ENCODE measurements around the gene SDK1.
"Not testable (repeated sequence)": the region's sequence is repeated elsewhere in the genome, so short reads cannot be mapped to it uniquely, and the experiment has no call there.

Gene SDK1

DNA sequence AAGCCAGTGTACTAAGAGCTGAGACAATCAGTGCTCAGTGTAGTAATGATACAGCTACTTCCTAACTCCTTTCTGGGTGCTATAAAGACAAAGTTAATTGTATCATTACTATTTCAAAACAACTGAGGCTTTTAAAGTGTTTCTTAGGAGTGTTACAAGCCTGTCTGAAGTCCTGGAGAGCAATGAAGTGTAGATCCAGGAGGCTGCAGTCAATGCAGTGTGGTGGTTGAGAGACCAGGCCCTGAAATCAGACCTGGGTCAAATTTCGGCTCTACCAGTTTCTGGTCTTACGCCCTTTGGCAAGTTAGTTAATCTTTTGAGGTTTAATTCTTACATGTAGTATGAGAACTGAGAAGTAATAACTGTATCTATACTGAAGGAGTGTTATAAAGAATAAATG, 387.0 kb downstream of the SDK1 start:
- no peak for DNase-seq

DNA sequence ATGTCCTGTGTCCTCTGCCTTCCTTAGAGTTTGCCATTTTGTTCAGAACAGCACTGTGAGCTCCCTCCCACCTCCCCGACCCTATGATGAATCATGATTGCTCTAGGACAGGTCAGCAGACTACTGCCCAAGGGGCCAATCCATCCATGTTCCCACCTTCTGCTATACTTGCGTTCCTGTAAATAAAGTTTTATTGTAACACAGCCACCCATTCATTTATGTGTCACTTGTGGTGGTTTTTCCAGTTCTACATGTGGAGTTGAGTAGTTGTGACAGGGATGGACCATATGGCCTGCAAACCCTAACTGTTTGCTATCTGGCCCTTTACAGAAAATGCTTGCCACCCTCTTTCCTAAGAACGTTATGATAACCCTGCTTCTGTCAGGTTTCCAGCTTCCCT, 387.8 kb downstream of the SDK1 start:
- no peak for DNase-seq

DNA sequence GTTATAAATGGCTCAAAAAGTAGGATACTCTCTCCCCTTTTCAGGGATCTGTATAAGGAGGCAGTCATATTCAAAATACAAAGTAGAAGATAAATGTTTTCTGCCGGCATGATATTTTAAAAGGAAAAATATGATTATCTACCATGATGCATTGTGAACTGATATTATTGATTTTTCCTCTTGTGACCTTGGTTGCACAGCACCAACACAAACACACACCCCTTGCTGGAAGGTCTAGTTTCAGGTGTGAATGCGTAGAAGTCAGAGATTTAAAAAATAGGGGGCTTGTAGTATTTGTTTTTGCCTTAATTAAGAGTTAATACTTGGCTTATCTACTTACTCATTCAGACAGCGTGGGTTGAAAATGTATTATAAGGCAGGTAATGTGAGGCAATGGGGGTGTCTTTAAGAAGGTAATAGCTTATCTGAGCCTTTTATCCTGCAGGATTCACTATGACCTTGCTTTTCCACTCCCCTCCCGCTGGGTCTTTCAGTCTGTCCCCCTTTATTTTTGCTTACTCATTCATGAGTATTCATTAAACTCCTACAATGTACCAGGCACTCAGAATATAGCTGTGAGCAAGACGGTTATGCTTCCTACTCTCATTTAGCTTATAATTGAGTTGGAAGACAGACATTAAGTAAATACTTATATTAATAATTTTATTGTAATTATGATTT, 390.6 kb downstream of the SDK1 start:
- no peak for DNase-seq

DNA sequence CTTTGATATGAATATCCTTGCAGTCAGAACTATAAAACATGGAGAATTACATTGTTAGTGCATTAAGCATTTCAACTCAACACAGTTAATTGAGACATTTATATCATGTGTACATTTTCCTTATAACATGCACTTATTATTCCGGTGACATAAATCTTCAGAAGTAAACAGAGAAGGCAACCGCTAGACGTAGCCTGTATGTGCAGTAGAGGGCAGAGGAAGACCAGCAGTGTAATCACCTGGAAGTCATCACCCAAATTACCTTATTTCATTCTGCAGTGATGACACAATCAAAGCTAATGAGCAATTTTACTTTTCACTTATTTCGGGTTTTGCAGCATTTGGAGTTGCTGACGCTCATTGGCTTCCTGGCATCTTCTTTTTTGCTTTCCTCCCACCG, 394.6 kb downstream of the SDK1 start:
- no peak for DNase-seq

DNA sequence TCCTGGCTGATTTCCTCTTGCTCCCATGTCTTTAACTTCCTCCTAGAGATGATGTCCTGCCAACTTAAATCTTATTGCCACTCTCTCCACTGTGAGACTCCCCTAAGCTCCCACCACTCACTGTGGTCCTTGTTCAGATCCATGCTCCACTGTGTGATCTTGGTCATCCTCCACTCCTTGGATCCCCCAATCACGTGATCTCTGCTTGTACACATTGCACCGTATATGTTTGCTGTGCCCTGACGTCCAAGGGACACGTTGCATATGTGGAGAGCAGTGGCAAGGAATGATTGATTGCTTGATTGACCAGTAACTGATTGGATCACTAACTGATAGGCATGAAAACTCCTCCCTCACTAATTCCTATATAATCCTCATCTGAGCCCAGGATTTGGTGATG, 395.1 kb downstream of the SDK1 start:
- DNase-seq = no peak

DNA sequence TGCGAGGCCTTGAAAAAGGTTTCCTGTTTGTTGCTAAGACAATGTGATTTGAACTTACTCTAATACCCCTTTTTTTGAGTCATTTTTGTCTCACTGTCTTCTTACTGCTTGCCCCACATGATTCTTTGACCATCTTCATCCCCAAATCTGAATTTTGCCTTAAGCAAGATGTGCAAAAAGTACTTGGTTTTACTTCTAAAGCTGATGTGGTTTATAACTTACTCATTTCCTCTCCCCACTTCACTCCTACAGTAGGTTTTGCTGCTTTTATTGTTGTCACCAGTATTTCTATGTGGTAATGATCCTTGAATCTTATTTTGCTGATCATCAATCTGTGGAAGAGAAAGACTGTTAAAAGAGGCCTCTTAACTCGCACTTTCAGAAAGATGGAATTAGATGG, 396.4 kb downstream of the SDK1 start:
- no peak for DNase-seq

DNA sequence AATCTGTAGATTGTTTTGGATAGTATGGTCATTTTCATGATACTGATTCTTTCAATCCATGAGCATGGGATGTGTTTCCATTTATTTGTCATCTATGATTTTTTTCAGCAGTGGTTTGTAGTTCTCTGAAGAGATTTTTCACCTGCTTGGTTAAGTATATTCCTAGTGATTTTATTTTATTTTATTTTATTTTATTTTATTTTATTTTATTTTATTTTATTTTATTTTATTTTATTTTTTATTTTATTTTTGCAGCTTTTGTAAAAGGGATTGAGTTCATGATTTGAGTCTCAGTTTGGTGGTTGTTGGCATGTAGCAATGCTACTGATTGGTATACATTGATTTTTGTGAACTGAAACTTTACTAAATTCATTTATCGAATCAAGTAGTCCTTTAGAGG, 404.2 kb downstream of the SDK1 start:
- DNase-seq = no peak

DNA sequence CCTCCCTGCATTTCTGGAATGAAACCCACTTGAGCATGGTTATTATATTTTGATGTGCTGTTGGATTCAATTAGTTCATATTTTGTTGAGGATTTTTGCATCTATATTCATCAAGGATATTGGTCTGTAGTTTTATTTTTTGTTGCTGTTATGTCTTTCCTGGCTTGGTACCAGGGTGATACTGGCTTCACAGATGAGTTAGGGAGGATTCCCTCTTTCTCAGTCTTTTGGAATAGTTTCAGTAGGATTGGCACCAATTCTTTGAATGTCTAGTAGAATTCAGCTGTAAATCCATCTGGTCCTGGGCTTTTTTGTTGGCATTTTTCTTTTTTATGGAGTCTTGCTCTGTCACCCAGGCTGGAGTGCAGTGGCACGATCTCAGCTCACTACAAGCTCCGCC, 405.0 kb downstream of the SDK1 start:
- DNase-seq = not testable (repeated sequence)

DNA sequence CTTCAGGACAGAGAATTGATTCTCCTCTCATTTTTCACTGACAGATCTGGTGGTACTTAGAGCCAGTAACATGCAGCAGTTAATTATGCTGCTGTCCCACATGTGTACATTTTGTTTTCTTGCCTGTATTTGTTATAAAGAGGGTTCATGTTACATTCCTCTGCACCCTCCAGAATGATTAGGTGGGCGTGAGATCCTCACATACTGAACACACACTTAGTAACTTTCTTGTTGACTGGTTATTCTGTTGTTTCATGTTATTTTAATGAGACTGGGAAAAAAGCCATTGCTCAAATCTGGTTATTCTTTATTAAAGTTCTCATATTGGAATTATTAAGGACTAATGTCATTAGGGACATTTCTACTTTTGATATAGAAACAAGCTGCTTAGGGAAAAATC, 409.1 kb downstream of the SDK1 start:
- no peak for DNase-seq

DNA sequence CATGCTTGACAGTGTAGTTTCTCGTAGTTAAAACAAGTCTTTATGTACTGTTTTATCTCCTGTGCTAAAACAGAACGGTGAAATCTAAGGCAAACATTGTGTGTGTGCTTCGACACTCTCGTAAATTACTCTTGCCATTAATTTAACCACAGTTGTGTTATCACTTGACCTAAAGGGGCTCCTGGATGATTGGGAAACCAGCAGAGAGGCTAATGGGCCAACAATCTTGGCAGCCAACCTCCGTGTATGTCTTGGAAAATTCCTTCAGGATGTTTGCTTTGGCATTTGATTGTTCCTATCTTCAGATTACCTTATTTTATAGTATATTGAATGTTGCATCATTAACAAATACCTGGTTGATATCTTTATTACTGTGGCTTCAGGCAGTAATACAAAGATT, 409.5 kb downstream of the SDK1 start:
- no peak for DNase-seq

DNA sequence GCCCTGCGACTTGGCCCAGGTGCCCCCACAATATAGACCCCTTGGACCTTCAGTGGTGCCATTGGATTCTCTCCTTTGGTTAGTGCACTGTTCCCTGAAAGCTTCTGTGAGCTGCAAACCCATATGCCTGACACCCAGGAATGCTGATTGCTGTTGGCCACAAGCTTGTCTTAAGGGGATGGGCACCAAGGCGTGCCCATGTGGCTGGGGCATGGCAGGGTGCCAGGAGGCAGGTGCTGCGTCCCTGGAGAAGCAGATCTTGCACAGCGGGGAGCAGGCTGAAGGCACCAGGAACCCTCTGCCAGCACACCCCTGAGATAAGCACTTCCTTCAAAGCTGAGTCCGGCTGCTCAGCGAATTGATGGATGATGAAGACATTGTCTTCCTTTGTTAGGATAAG, 411.8 kb downstream of the SDK1 start:
- DNase-seq = no peak

DNA sequence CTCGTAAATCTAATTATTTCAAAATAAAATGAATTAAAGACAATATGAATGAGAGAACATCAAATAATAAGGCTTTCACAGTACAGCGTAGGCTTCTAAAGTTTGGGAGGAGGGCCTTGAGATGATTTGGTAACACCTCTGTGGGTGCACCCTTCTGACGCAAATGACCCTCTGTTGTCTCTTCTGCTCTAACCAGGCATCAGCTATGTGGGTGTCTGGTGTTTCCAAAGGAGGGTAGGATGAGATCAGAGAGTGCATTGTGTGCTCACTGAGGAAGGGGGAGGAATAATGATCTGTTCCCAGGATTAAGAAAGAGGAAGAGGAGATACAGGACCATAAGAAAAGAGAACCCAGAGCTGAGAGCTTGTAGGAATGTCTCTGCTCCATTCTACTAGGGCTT, 420.4 kb downstream of the SDK1 start:
- no peak for DNase-seq

DNA sequence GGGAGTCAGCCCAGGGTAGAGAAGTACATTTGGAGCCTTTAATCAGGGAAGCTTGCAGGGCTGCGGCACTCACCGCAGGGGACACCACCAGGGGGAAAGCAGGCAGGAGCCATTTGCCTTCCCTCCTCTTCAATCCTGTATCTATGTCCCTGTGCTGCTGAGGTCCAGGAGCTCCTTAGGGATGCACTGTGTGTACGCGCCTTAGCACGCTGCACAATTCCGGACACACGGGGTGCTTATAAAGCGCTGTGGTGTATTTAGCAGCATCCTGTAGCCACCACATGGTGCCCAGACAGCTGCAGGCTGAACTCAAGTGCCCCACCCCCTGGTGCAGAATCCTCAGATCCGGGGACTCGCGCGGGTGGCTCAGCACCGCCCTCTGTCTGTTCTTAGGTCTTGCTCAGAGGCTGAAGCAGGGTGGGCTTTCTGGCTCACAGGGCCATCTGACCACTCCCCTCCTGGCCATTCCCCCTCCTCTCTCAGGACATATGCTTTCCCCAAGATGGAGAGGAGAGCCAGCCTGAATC, 421.4 kb downstream of the SDK1 start:
- no peak for DNase-seq

DNA sequence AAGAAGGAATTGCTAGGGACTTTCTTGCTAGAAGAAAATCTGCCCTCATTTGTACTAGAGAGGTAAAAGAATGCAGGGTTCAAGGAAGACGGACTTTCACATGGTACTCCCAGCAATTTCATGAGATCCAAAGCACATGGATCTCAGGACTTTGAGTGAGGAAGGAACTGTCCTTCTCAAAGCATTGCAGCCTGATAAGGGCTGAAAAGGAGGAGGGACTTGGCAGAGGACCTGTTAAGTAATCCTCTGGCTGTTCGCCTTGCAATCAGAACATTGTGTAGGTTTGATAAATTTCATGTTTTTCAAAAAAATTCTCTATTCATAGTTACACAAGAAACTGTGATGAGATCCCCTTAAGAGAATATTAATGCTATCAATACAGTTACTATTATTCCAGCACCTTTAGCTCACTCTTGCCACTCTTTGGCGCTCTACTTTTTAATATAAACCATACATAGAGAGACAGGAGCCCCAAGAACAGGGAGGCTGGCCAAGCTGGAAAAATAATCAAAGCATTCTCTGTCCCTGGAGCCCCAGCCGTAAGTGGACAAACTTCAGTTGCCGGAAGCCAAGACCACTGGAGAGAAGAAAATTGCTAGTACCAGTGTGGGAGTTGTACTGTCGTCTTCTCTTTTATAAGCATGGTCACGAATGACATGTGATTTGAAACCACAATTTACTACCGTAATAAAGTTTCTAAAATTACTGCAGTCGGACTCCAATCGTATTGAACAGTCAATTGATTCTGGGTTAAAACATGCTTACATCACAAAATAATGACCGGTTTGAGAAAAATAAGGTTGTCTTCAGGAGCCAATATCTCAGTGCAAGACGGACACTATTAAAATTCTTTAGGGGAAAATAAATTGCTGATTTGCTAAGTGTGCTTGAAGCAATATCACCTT, 424.4 kb downstream of the SDK1 start:
- DNase-seq = no peak

DNA sequence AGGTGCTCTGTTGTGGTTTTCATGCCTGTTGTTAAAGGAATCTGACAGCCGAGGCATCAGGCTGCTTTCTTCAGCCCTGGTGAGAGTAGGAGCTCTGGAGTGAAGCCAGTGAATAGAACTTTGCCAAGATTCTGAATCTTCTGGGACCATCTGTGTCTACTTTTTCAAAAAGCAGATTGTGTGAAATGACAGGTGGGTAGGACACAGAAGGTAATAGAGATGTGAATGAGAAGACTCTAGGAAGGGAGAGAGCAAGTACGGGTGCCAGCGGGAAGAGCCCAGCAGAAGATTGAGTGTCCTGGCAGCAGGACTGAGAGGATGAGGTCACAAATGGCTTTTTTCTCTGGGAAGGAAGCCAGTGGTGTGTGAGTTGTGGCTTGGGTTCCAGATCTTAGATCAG, 429.2 kb downstream of the SDK1 start:
- DNase-seq = no peak

DNA sequence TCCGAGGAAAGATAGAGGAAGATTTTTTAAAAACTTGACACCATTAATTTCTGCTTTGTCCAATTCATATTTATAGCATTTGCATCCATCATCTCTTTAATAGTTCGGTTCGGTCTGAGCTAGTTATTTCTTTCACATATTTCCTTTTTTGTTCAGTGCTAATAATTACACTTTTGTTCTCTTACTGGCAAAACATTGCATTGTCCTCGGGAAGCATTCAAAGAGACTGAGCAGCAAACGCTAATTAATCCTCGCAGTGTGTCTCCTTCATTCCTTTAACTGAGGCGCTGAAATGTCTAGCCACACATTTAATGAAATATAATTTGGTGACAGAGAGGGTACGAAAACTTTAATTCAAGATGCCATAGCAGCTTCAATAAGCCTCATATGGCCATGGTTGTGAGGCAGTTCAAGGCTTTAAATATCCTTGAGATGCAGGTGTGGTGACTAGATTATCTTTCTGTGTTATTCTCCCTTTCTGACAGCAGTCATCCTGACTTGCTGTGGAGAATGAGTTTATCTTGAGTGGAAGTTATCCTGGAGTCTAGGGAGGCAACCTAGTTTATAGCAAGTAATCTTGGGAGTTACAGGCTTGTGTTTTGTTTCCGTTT, 431.4 kb downstream of the SDK1 start:
- no peak for DNase-seq

DNA sequence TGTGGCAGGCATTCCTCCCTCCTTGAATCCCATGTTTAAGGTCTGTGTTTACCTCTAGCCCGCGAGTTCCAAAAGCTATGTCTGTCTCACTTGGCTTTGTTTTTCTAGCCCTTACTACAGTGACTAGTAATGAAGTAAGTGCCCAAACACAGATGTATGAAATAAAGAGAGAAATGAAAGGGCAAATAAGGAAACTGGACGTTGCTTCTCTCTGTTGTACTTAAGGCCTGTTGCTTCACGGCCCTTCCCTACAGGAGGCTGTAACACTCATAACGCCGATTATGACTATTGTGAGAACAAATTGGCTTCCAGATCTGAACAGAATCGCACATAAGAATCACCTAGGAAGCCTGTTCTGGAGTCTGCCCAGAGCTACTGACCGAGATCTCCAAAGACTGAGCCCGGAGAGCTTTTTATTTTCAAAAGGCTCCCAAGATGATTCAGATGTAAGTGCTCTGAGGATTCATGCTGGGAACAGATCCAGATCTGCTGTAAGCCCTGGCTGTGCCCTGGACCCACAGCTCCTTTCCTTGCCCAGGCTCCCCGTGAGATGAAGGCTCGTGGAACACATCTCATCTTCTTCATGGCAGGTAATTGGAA, 432.6 kb downstream of the SDK1 start:
- DNase-seq = no peak

DNA sequence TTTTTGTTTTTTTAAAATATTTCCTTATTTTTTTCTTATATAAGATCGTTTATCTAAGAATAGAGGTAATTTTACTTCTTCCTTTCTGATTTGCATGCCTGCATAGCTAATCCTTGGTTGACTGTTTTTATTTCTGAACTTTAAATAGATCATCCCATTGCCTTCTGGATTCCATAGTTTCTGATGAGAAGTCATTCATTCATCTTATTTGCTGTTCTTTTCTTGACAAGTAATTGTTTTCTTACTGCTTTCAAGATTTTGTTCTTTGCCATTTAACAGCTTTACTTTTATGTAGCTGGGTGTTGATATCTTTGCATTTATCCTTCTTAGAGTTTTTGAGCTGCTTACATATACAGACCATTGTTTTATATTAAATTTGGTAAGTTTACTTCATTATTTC, 437.9 kb downstream of the SDK1 start:
- no peak for DNase-seq

DNA sequence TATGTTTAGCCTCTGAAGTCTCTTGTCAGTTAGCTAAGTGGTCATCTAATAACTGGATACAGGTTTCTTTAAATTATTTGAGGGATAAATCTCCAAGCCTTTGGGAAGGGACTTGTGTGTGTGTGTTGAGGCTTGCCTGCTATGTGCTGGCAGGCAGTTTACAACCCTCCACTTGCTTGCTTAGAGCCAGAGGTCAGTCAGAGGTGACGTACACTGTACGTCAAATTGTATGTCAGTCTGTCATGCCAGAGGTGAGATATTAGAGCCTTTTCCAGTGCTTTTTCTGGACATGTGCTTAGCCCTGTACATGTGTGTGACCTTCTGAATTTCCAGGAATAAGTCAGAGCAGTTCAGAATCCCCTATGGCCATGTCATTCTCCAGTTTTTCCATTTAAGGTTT, 438.9 kb downstream of the SDK1 start:
- DNase-seq = no peak

DNA sequence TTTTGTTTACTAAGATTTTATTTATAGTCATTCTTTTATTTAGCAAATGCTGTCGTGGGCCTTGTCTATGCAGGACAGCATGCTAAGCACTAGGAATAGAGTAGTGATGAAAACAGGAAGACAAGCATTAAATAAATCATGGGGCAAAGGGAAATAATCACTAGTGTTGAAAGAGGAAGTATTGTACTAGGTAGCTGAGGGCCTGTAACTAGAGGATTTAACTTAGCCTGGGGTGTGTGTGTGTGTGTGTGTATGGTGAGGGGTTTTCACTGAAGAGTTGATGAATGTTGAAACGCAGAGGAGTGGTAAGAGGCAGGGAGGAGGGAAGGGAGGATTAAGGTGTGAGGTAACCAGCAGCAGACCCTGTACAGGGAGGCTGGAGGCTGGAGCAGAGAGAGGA, 446.4 kb downstream of the SDK1 start:
- no peak for DNase-seq

DNA sequence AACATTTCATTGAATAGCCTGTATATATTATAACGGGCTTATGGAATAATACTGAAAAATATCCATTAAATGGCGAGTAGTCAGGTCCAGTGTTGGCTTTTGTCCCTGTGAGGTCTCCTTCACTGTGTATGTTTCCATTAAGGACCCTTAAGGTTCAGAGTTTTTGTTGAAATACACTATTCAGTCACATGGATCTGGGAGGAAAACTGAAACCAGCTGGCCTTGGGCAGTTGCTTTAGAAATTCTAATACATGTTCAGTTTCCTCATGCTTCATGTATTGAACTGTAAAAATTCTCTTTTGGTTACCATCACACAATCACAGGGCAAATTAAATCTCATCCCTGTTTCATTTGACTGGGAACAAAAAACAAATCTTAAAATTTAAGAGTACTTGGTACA, 447.3 kb downstream of the SDK1 start:
- no peak for DNase-seq

DNA sequence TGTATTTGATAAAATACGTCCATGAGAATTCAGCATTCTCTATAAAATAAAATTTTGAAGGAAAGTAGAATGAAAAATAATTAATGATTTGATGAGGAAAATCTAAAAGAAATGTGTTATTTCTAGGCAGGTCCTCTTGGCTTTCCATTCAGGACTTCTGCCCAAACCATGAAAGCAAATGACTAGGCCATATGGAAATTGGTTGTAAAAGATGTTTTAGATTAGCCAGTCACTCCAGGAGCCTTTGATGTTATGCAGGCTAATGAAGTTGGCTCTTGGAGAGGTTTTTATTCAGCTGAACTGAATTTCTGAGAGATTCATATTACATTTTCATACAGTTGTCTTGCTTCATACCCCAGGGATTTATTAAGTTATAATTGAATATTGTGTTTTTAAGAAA, 452.8 kb downstream of the SDK1 start:
- DNase-seq = peak; percentile 88

Data from NCI-H526 treated with DMSO at 0.1 percent for 48 hours (cell line).